HG02610 (cell line): ENCODE data around the gene DBH.

Source experiments
- ATAC-seq: cut with Tn5 transposase; IDR thresholded peaks from one replicate; pipeline ENCODE4 v1.9.1; 2021; ENCODE audit warnings: mild to moderate bottlenecking, moderate library complexity; ENCODE audit not compliant: unreplicated experiment

Gene DBH

DNA sequence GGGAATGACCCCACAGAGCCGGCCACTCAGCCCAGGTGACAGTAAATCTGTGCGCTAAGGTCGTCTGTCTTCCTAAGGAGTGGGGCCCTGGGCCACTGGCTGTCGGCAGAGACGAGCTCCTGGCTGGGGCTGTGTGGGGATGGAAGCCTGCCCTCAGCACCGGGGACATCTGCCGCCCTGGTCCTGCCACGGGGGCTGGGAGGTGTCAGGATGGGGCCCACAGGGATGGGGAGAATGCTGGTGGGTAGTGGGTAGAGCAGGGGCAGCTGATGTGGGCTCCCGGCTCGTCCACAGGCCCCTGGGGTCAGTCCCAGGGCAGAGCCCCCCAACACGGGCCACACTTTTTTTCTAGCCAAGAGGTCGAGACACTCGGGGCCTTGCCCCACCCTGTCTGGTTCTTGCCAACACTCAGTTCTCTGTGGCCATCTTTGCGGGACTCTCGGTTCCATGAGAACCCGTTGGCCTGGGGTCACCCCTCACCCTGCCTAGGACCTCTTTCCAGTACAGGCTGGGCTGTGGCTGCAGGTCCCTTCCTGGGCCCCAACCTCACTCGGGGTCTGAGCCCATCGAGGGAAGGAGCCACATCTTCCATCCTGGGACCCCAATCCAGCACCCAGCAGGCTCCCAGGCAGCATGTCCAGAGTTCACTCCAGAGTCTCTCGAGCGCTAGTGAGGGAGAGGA is 45.0 kb downstream of the DBH start:
- no peak for ATAC-seq

DNA sequence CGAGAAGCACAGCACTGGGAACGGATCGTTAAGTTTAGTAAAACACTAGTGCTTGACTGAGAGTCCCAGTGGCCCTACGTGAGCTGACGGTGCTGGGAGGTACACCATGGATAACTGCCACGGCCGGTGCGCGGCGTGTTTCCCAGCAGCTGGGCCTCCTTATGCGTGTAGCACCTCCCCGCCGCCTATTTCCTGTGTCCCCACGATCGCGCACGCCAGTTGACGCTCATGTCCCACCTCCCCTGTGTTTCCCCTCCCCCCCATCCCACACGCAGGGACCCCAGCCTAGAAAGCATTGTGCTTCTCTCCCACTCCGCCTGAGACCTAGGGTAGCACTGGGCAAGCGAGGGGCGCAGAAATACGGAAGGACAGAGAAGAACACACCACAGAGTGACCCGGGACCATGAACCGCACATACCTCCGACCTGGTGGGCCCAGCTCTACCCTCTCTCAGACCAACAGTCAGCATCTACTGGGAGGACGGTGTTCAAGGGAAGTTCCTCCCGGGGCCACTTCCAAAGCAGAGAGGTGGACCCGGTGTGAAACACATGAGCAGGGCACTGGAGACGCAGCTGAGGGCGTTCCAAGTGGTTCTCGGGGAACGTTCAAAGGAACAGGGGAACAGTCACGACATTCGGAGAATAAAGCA is 45.6 kb downstream of the DBH start:
- ATAC-seq: no peak

DNA sequence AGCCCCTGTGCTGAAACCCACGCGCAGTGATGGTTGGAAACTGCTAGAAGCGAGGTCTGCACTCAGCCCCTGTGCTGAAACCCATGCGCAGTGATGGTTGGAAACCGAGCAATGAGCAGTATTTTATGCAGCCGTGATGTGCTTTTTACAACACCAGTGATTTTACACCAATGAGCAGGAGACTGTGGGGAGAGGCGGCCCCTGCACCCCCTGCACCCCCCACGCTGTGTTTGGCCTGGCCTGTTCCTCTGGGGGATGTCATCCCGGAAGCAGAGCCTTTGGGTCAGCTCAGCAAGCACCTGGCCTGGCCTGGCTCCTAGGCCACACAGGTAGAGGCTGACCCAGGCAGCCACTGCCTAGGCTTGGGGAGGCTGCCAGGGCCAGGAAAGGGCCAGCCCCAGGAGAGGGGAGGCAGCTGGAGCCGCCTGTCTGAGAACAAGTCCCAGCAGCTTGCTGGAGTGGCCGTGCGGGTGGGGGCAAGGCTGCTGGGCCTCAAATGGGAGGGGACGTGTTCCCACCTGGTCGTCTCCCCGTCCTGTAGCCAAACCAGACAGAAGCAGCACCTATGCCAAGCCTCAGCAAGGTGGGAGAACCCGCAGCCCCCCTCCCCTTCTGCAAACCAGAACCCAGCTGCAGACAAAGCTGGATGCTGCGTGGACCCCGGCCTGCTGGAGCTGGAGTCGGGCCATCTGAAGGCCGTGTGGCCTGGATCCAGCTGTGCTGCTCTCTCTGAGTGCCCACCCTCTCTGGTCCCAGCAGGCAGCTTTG is 46.8 kb downstream of the DBH start:
- no peak for ATAC-seq

- no peak for ATAC-seq
Observed at GRCh38 chr9:133683586-133684120, 47.5 kb downstream of the DBH start.

DNA sequence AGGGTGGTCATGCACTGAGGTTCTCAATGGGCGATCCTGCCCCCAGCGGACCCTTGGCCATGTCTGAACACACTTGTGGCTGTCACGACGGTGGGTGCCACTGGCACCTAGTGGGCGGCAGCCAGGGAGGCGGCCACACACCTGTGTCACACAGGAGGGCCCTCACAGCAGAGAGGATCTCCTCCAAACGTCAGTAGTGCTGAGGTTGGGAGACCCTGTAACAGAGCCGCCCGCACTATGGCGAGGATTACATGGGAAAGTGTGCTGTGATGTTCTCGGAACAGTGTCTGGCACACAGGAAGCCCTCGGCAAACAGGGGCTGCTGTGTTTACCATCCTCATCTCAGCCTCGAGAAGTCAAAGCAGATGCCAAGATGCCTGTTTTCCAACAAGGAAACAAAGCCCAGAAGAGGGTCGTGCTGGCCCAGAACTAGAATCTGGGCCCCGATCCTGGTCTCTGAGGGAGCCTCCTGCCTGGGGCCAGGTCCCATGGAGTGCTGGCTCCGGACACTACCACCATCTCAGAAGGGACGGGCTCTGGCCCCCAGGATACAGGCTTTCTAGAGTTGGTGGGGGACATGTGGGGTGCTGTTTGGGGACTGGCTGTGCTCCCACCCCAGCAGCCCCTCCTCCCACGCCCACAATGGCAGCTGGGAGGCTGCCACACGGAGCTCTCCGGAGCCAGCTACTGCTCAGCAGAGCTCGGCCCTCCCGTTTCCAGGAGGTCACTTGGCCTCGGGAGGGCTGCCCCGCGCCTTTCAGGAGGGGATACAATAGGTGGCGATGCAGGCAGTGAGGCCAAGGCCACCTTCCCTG is 48.2 kb downstream of the DBH start:
- no peak for ATAC-seq

DNA sequence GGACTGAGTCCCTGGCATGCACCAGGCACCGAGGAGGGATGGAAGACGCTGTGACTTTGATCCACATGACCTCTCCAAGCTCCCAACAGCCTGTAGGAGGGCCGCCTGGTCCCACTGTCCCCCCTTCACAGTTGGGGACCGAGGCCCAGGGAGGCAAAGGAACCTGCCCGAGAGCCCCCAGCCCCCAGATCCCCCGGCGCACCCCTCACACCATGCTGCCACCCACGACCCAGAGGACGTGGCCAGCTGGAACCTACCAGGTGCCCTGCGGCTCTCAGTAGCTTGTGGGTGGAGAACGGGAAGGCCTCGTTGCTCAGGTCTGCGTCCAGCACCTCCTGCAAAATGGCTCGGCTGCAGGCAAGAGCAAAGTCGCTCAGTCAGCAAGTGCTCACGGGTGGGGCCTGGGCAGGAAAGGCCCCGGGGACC is 48.8 kb downstream of the DBH start:
- no peak for ATAC-seq

DNA sequence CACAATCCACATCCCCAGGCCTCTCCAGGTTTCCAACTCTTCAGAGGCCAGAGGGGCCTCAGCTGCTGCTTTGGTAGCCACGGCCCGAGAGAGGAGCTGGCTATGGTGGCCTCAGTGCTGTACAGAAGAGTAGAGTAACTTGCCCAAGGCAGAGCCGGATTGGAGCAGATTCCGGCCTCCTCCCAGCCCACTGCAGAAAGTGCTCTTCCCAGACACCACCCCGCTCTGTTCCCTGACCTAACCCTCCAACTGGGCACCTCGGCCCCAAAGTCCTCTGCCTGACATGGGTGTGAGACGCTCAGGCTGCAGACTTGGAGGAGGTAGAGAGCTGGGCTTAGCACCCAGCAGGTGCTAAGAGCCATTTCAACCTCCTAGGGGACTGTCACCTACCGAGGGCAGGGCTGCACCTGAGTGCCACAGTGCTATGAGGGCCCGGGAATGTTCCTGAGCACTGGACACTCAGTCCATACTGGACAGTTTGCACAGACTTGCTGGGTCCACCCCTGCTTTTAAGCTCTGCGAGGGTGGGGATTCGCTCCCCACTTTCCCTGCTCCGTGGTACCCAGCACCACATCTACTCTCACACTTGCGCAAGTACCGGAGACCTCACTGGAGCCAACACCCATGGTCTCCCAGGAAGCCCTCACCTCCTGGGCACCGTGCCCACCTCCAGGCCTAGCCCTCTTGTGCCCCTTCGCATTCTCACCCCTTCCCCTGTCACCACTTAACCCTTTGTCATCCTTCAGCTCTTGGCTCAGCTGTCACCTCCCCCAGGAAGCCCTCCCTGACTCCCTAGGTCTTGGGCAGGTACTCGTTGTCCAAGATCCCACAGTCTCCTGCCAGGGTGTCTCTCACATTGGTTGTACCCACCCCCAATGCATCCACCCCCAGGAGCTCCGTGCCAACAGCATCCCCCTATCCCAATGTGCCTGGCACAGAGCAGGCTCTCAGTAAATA is 49.8 kb downstream of the DBH start:
- no peak for ATAC-seq

GRCh38 chr9:133686642-133687575 is 50.7 kb downstream of the DBH start:
- no peak for ATAC-seq

- ATAC-seq: no peak
Observed at GRCh38 chr9:133687856-133688761, 51.9 kb downstream of the DBH start.

GRCh38 chr9:133689151-133689763 is 53.1 kb downstream of the DBH start:
- ATAC-seq: no peak

DNA sequence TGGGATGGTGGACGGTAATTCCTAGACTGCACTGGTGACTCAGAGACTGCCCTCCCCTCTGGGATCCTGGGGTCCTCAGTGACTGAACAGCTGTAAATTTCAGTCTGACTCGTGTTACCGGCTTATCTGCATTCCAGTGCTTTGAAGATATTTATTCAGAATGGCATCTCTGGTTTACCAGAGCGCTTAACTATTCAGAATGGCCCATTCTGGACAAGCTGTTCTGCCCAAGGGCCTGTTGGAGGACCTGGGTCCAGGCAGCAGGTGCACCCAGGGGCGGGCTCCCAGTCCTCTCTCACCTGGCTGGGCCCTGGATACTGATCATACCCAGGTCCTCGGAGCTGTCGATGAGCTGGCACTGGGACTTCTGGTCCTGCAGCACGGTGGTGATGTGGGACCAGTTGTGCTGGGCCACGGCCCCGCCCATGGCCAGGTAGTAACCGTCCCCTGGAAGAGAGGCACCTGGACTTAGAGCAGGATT is 54.0 kb downstream of the DBH start:
- ATAC-seq: no peak

DNA sequence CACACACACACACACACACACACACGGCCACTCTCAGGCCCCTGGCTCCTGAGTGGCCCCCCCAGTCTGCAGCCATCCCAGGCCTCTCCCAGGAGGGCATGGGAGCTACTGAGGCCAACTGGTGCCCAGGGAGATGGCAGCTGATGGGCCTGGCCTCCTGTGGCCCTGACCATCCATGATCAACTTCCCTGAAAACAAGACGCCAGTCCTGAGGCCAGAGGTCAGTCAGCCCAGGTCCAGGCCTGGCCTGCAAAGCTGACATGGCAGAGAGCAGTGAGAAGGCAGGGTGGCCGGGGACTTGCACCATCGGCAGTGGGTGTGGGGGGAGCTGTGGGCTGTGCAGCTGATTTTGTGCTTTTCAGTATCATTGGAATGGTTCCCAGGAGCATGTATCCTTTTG is 55.0 kb downstream of the DBH start:
- no peak for ATAC-seq

GRCh38 chr9:133691626-133692363 is 55.6 kb downstream of the DBH start:
- no peak for ATAC-seq

- ATAC-seq: no peak
Observed at GRCh38 chr9:133692364-133692985, 56.3 kb downstream of the DBH start.

- ATAC-seq: no peak
Observed at GRCh38 chr9:133693116-133693515, 57.0 kb downstream of the DBH start.
